ENCODE measurements around the gene DENND6A. TPM values are rescaled to one million over a fixed set of nuclear protein-coding genes. Genes with fewer than 3 reads are reported as not detected.

The DENND6A gene
- total and polyA plus RNA-seq, 2 donors: 12.9 to 68.3 TPM

DNA sequence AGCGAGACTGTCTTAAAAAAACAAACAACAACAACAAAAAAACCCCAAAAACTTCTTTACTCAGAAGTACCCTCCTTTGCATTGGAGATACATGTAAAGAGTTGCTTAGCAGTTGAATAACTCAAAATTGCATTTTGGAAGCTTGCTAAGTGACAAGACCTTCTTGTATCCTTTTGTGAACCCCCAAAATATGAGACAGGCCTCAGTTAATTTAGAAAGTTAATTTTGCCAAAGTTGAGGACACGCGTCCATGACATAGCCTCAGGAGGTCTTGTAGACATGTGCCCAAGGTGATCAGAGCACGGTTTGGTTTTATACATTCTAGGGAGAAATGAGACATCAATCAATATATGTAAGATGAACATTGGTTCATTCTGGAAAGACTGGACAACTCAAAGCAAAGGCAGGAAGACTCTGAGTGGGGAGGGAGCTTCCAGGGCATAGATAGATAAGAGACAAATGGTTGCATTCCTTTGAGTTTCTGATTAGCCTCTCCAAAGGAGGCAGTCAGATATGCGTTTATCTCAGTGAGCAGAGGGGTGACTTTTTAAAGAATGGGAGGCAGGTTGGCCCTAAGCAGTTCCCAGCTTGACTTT is 94.0 kb downstream of the DENND6A start:
- Histone ChIP-seq H3K36me3 (ENCODE audit: insufficient read depth) (peaks cover 1% of the 10 kb centered on the region), H3K4me3 (ENCODE audit: low read depth, low read length) (peak overlapping the region; percentile 37), H3K27ac (ENCODE audit: low read depth) (no peak overlapping the region), H3K4me1 (ENCODE audit: insufficient read depth) (no peaks in the 10 kb centered on the region)
- no peak for DNase-seq (ENCODE audit: extremely low spot score)
- 56% methylated on average over 5 of the region's 5 CpGs for WGBS

- DNase-seq (ENCODE audit: extremely low spot score): peak; percentile 98
- H3K4me1 ChIP-seq (ENCODE audit: insufficient read depth): no peaks in the 10 kb centered on the region
- H3K4me3 ChIP-seq (ENCODE audit: low read depth, low read length): peak within 1 kb of the TSS; percentile 75
- peak within 1 kb of the TSS; percentile 95 for H3K27ac ChIP-seq (ENCODE audit: low read depth)
- H3K36me3 ChIP-seq (ENCODE audit: insufficient read depth): no peaks in the 10 kb centered on the region
- WGBS: under 1% methylated on average over 67 of the region's 67 CpGs
Observed at GRCh38 chr3:57597127-57597923, 95.6 kb downstream of the DENND6A start, which contains the start of gene ARF4. TSS of gene ARF4 (minus strand) at chr3:57597344. CDS start at chr3:57597140, 204 bp downstream.

DNA sequence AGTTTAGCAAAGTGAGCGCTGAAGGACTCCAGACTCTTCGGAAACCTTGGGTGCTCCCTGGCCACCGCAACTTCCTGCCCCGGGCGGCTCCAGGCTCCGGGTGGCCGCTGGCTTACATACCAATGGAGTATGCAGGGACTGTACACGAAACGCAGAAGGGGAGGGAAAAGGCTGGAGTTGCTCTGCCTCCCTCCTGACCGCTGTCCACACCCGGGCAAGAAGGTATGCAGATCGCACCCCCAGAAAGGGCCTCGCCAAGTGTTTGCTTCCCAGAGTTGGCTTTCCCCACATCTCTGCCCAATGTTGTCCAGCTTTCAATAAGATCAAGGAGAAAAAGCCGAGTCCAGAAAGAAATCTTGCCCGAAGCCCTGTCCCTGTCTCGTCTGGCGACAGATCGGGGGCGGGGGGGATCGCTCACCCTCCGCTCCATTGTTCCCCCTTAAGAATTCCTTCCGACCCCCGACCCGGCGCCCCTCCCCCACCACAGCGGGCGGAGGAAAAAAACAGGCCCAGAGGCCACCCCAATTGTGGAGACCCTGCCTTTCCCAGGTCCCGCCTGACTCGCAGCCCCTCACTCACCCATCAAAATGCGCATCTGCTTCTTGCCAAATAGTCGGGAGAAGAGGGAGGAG is 96.3 kb downstream of the DENND6A start:
- Histone ChIP-seq H3K4me3 (ENCODE audit: low read depth, low read length) (peak overlapping the region; percentile 75), H3K36me3 (ENCODE audit: insufficient read depth) (no peaks in the 10 kb centered on the region), H3K27ac (ENCODE audit: low read depth) (peak overlapping the region; percentile 95), H3K4me1 (ENCODE audit: insufficient read depth) (no peaks in the 10 kb centered on the region)
- under 1% methylated on average over 31 of the region's 31 CpGs for WGBS
- DNase-seq (ENCODE audit: extremely low spot score): peak; percentile 57

DNA sequence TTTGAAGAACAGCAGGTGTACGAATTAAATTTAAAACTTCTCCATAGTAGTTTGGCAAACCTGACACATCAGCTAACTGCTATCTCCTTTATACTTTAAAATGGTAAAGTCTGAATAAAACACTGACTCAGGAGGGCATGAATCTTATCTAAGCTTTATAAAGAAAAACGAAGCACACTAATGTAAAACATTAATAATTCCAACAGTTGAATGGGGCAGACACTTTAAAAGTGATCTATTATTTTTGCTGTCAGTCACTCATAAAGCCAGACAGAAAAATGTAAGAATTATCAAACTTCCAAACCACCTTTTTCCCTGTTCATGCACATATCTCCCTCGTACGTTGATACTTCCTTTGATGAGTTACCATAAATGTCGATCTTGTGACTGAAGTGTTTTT is 98.3 kb downstream of the DENND6A start:
- no peak for DNase-seq (ENCODE audit: extremely low spot score)
- Histone ChIP-seq H3K4me1 (ENCODE audit: insufficient read depth) (no peaks in the 10 kb centered on the region), H3K4me3 (ENCODE audit: low read depth, low read length) (no peak overlapping the region), H3K36me3 (ENCODE audit: insufficient read depth) (no peaks in the 10 kb centered on the region), H3K27ac (ENCODE audit: low read depth) (no peak overlapping the region)
- 27% methylated on average over 5 of the region's 5 CpGs for WGBS

- no peaks in the 10 kb centered on the region for H3K4me1 ChIP-seq (ENCODE audit: insufficient read depth)
- no peak overlapping the region for H3K4me3 ChIP-seq (ENCODE audit: low read depth, low read length)
- no peak overlapping the region for H3K27ac ChIP-seq (ENCODE audit: low read depth)
- WGBS: 66% methylated on average over 4 of the region's 4 CpGs
- no peaks in the 10 kb centered on the region for H3K36me3 ChIP-seq (ENCODE audit: insufficient read depth)
- no peak for DNase-seq (ENCODE audit: extremely low spot score)
Observed at GRCh38 chr3:57594144-57594543, 98.7 kb downstream of the DENND6A start.

DNA sequence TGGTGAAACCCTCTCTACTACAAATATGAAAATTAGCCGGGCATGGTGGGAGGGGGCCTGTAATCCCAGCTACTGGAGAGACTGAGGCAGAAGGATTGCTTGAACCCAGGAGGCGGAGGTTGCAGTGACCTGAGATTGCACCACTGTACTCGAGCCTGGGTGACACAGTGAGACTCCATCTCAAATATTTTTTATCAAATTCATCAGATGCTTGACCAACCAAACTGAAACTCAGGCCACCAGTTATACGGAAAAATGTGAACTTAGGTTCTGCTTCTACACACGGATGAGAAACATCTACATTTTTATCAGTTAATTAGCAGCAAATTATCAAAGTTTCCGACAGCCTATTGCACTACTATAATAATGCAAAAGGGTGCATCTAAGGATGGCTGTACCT is 100.6 kb downstream of the DENND6A start:
- no peak overlapping the region for H3K27ac ChIP-seq (ENCODE audit: low read depth)
- H3K36me3 ChIP-seq (ENCODE audit: insufficient read depth): no peaks in the 10 kb centered on the region
- no peak for DNase-seq (ENCODE audit: extremely low spot score)
- no peak overlapping the region for H3K4me3 ChIP-seq (ENCODE audit: low read depth, low read length)
- WGBS: 56% methylated on average over 6 of the region's 6 CpGs
- no peaks in the 10 kb centered on the region for H3K4me1 ChIP-seq (ENCODE audit: insufficient read depth)

GRCh38 chr3:57587905-57588304 is 105.0 kb downstream of the DENND6A start:
- H3K4me3 ChIP-seq (ENCODE audit: low read depth, low read length): no peak overlapping the region
- WGBS: 61% methylated on average over 2 of the region's 2 CpGs
- H3K36me3 ChIP-seq (ENCODE audit: insufficient read depth): no peaks in the 10 kb centered on the region
- DNase-seq (ENCODE audit: extremely low spot score): no peak
- H3K27ac ChIP-seq (ENCODE audit: low read depth): no peak overlapping the region
- H3K4me1 ChIP-seq (ENCODE audit: insufficient read depth): no peaks in the 10 kb centered on the region

DNA sequence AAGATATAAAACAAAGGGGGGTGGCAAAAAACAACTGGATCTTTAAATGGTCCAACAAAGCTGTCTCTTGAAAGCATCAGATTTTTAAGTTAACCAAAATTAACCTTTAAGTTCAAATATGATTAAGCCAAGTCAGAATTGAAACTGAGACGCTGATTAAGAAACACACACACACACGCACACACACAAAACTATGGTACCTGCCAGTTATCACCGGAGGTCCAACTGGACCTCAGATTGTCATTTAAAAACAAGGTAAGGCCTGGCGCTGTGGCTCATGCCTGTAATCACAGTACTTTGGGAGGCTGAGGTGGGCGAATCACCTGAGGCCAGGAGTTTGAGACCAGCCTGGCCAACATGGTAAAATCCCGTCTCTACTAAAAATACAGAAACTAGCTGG is 106.1 kb downstream of the DENND6A start:
- Histone ChIP-seq H3K27ac (ENCODE audit: low read depth) (no peak overlapping the region), H3K4me3 (ENCODE audit: low read depth, low read length) (no peak overlapping the region), H3K36me3 (ENCODE audit: insufficient read depth) (no peaks in the 10 kb centered on the region), H3K4me1 (ENCODE audit: insufficient read depth) (no peaks in the 10 kb centered on the region)
- DNase-seq (ENCODE audit: extremely low spot score): no peak
- WGBS: 74% methylated on average over 6 of the region's 6 CpGs

GRCh38 chr3:57583544-57583943 is 109.3 kb downstream of the DENND6A start:
- no peaks in the 10 kb centered on the region for H3K36me3 ChIP-seq (ENCODE audit: insufficient read depth)
- no peak overlapping the region for H3K4me3 ChIP-seq (ENCODE audit: low read depth, low read length)
- H3K4me1 ChIP-seq (ENCODE audit: insufficient read depth): no peaks in the 10 kb centered on the region
- H3K27ac ChIP-seq (ENCODE audit: low read depth): no peak overlapping the region
- WGBS: 88% methylated on average over 2 of the region's 2 CpGs
- no peak for DNase-seq (ENCODE audit: extremely low spot score)

GRCh38 chr3:57582474-57583168 is 110.3 kb downstream of the DENND6A start:
- Histone ChIP-seq H3K4me3 (ENCODE audit: low read depth, low read length) (no peak overlapping the region), H3K36me3 (ENCODE audit: insufficient read depth) (no peaks in the 10 kb centered on the region), H3K27ac (ENCODE audit: low read depth) (no peak overlapping the region), H3K4me1 (ENCODE audit: insufficient read depth) (no peaks in the 10 kb centered on the region)
- WGBS: 95% methylated on average over 7 of the region's 7 CpGs
- DNase-seq (ENCODE audit: extremely low spot score): no peak

DNA sequence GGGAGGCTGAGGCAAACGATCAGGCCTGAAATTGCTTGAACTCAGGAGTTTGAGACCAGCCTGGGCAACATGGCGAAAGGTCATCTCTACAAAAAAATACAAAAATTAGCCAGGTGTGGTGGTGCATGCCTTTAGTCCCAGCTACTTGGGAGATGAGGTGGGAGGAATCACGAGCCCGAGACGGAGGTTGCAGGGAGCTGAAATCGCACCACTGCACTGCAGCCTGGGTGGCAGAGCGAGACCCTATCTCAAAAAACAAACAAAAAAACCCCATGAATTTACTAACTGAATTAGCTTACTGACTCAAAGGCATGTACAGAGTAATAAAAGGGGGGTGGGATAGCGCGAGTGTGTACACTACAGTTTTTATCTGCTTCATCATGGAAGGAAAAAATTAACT is 115.1 kb downstream of the DENND6A start:
- 87% methylated on average over 9 of the region's 9 CpGs for WGBS
- DNase-seq (ENCODE audit: extremely low spot score): no peak
- Histone ChIP-seq H3K27ac (ENCODE audit: low read depth) (no peak overlapping the region), H3K36me3 (ENCODE audit: insufficient read depth) (no peaks in the 10 kb centered on the region), H3K4me3 (ENCODE audit: low read depth, low read length) (no peak overlapping the region), H3K4me1 (ENCODE audit: insufficient read depth) (no peaks in the 10 kb centered on the region)

DNA sequence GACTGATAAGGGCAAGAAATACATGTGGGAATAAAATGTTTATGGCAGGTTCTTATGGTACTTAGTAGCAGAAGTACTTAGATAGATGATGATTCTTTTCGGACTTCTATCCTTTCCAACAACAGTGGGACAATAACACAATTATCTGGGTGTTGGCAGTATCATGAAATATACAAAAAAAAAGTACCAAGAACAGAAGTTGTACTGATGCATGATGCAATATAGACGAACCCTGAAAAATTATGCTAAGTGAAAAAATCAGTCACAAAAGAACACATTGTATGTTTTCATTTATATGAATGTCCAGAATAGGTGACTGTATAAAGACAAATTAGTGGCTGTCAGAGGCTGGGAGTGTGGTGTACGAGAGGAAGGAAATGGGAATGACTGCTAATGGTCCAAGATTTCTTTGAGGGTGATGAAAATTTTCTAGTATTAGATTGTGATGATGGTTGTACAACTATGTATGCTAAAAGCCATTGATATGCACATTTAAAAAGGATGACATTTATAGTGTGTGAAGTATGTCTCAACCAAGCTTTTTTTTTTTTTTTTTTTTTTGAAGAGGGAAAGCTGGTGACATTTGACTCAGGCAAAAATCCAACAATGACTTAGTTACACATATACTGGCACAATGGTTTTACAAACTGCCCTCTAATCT is 116.8 kb downstream of the DENND6A start:
- H3K27ac ChIP-seq (ENCODE audit: low read depth): no peak overlapping the region
- no peak overlapping the region for H3K4me3 ChIP-seq (ENCODE audit: low read depth, low read length)
- no peak for DNase-seq (ENCODE audit: extremely low spot score)
- no peaks in the 10 kb centered on the region for H3K36me3 ChIP-seq (ENCODE audit: insufficient read depth)
- H3K4me1 ChIP-seq (ENCODE audit: insufficient read depth): no peaks in the 10 kb centered on the region
- 65% methylated on average over 3 of the region's 3 CpGs for WGBS

All from urinary bladder (tissue), 4 donors.